GM21619 (cell line): Measurements from ENCODE around the gene TOMM40.
A peak's percentile ranks its signal among the peaks of the same experiment; 100 is the strongest.
"Not testable (repeated sequence)": the region's sequence is repeated elsewhere in the genome, so short reads cannot be mapped to it uniquely, and the experiment has no call there.

Experiments
- ATAC-seq: cut with Tn5 transposase; IDR thresholded peaks from one replicate; pipeline ENCODE4 v1.9.1; 2021; ENCODE audit not compliant: unreplicated experiment

Gene TOMM40

GRCh38 chr19:44924243-44924725 lies 33.2 kb downstream of the TOMM40 start:
- no peak for ATAC-seq

- ATAC-seq, result no peak
Measured at GRCh38 chr19:44925114-44925891, 34.2 kb downstream of the TOMM40 start.

- not testable (repeated sequence) for ATAC-seq
Measured at GRCh38 chr19:44926245-44927077, 35.4 kb downstream of the TOMM40 start.

GRCh38 chr19:44927746-44928145 lies 36.7 kb downstream of the TOMM40 start:
- no peak for ATAC-seq

GRCh38 chr19:44930088-44930487 lies 39.0 kb downstream of the TOMM40 start:
- ATAC-seq, result no peak

- ATAC-seq, result no peak
Measured at GRCh38 chr19:44931541-44931940, 40.5 kb downstream of the TOMM40 start.

GRCh38 chr19:44939668-44940067 lies 48.6 kb downstream of the TOMM40 start:
- no peak for ATAC-seq

GRCh38 chr19:44942067-44942571 lies 51.1 kb downstream of the TOMM40 start, which contains the start of gene APOC4:
Gene APOC4, plus strand, starts transcription at chr19:44942237. Its CDS starts 41 bp downstream, at chr19:44942278.
- no peak for ATAC-seq

GRCh38 chr19:44943801-44944249 lies 52.8 kb downstream of the TOMM40 start:
- peak; percentile 65 for ATAC-seq

GRCh38 chr19:44947041-44947581 lies 56.1 kb downstream of the TOMM40 start:
- ATAC-seq, result no peak

- ATAC-seq, result no peak
Measured at GRCh38 chr19:44948237-44948636, 57.2 kb downstream of the TOMM40 start.

GRCh38 chr19:44948763-44949374 lies 57.8 kb downstream of the TOMM40 start:
- no peak for ATAC-seq

GRCh38 chr19:44949550-44949949 lies 58.5 kb downstream of the TOMM40 start:
- ATAC-seq, result no peak

GRCh38 chr19:44951179-44952159 lies 60.4 kb downstream of the TOMM40 start:
- ATAC-seq, result no peak
